GM19193 (cell line): Measurements from ENCODE around the gene PDS5B.

ENCODE experiments used
- POLR2A ChIP-seq: IDR thresholded peaks from 4 replicates; pipeline ENCODE4 v1.6.1; 2011; ENCODE audit not compliant: insufficient read depth, insufficient read length; ENCODE audit errors: extremely low read depth

Gene PDS5B, protein sequence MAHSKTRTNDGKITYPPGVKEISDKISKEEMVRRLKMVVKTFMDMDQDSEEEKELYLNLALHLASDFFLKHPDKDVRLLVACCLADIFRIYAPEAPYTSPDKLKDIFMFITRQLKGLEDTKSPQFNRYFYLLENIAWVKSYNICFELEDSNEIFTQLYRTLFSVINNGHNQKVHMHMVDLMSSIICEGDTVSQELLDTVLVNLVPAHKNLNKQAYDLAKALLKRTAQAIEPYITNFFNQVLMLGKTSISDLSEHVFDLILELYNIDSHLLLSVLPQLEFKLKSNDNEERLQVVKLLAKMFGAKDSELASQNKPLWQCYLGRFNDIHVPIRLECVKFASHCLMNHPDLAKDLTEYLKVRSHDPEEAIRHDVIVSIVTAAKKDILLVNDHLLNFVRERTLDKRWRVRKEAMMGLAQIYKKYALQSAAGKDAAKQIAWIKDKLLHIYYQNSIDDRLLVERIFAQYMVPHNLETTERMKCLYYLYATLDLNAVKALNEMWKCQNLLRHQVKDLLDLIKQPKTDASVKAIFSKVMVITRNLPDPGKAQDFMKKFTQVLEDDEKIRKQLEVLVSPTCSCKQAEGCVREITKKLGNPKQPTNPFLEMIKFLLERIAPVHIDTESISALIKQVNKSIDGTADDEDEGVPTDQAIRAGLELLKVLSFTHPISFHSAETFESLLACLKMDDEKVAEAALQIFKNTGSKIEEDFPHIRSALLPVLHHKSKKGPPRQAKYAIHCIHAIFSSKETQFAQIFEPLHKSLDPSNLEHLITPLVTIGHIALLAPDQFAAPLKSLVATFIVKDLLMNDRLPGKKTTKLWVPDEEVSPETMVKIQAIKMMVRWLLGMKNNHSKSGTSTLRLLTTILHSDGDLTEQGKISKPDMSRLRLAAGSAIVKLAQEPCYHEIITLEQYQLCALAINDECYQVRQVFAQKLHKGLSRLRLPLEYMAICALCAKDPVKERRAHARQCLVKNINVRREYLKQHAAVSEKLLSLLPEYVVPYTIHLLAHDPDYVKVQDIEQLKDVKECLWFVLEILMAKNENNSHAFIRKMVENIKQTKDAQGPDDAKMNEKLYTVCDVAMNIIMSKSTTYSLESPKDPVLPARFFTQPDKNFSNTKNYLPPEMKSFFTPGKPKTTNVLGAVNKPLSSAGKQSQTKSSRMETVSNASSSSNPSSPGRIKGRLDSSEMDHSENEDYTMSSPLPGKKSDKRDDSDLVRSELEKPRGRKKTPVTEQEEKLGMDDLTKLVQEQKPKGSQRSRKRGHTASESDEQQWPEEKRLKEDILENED (N-terminal part only)

DNA sequence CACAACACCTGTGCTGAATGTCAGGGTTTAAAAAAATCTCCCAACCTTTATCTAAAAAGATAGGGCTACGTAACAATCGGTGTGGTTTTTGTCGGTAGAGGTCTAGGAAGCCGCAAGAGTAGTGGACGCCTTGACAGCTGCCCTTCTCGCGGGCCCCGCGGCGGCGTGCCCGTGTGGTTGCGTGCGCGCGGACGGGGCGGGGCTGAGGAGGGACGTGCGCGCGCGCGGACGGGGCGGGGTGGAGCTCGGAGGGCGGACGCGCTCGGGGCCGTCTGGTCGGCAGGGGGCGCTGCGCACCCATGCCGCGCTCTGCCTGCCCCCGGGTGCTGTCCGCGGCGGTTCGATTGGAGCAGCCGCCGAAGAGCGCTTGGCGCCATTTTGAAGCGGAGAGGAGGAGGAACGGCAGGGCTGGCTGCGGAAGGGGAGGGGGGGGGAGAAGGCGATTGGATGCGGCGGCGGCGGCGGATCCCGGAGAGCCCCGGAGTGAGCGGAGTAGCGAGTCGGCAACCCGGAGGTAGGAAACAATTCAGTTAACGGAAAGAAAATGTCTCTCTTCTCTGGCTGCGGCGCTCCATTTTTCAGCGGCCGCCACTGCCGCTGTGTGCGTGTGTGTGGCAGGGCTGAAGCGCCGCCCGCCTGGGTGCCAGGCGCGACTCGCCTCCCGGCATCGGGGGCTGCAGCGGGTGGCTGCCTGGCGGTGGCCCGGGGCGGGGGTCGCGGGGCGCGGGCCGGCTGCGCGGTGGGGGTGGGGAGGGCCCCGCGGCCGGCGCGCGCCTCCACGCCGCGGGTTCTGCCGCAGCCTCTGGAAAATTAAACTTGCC lies at the start of gene PDS5B:
Gene PDS5B (plus strand): TSS at position 373 of the 821 bp plus-strand sequence. CDS start 62,321 bp downstream, outside the sequence.
- TF ChIP-seq POLR2A = peak; percentile 78

DNA sequence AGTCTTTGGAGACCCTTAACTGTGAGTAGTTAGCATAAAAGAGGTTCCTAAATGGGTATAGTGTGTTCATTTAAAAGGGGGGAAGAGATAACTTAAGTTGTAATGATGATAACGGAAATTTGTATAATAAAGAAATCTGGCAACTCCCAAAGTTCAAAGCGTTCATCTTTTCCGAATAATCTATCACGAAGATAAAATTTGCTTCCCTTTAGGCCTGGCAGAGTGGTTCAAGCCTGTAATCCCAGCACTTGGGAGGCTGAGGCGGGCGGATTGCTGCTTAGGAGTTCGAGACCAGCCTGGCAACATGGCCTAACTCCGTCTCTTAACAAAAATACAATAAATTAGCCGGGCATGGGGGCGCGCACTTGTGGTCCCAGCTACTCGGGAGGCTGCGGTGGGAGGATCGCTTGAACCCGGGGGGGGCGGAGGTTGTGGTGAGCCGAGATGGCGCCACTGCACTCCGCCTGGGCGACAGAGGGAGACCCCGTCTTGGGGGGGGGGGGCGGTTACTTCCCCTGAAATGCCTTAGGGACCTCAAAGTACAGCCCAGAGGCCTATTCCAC lies 48.6 kb upstream of the PDS5B start:
- TF ChIP-seq POLR2A = no peak

DNA sequence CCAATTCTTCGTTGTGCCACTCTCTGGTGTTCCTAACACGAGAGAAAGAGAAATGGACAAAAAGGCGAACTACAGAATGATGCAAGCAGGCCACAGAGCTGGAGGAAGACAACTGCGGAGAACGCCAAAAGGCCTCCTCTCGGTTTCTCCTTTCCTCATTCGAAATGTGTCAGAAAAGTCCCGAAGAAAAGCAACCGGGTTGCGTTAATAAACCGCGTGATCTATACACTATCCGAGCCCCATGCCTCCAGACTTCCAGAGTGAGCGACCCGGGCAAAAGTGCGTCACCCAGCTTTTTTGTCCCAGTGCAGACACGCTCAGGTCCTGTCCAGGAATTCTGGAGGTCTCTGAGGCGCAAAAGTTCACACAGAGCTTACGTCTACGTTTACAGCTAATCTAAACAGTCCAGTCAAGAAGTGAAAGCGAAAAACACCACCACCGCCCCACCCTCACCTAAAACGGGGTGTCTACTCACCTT lies 48.1 kb upstream of the PDS5B start:
- TF ChIP-seq POLR2A = no peak

DNA sequence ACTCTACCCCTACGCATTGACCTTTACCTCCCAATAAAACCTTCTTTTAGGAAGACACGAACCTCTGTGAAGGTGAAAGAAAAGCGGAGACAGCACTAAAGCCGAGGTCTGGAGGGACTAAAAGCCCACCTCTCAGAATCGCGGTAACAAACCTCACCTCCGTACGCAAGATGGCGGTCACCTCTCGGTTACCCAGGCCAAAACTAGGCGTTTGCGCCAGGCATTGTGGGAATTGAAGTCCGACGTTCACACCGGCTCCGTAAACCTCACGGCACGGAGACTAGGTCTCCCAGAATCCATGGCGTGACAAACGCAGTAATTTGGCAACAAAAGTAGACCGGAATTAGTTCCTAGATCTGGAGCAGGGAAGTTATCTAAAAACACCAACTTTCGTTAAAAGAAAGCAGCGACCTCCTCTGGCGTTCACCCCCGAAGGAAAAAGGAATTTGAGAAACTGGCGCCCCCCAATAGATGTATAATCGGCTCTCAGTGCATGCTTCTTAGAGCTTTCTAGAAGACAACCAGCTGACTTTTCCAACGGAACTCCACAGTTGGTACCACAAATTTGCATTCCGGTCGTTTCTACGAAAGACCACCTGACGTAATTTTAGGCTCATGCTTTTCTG lies 47.5 kb upstream of the PDS5B start, which contains the start of gene N4BP2L2:
Gene N4BP2L2 (minus strand): TSS at position 175 of the 626 bp plus-strand sequence. CDS start 1,768 bp downstream, outside the sequence.
- peak; percentile 76 for TF ChIP-seq POLR2A

DNA sequence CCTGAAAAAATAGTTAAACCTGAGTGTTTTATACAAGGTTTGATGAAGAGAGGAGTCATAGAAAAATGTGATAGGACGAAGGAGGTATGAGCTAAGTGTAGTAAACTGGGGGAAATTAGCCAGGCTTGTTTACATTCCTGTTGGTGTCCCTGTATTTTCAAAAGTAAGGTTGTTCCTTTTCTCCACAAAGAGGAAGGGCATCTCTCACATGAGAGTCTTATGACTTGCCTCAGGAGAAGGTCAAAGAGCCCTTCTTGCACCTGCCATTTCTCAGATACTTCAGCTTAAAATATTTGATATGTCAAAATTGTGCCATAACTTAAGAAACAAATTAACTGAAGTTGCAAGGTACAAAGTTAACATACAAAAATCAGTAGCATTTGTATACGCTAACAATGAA lies 44.0 kb upstream of the PDS5B start:
- TF ChIP-seq POLR2A = no peak

DNA sequence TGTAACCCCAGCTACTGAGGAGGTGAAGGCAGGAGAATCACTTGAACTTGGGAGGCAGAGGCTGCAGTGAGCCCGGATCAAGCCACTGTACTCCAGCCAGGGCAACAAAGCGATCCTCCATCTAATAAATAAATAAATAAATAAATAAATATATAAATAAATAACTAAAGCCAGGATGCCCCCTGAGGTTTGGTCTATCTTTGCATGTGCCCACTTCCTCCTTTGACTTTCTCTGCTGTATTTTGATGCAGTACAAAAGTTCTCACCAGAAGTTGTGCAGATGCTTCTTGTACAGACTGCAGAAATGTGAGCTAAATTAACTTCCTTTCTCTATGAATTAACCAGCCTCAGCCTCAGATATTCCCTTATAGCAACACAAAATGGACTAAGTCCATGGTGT lies 41.2 kb upstream of the PDS5B start:
- no peak for TF ChIP-seq POLR2A

DNA sequence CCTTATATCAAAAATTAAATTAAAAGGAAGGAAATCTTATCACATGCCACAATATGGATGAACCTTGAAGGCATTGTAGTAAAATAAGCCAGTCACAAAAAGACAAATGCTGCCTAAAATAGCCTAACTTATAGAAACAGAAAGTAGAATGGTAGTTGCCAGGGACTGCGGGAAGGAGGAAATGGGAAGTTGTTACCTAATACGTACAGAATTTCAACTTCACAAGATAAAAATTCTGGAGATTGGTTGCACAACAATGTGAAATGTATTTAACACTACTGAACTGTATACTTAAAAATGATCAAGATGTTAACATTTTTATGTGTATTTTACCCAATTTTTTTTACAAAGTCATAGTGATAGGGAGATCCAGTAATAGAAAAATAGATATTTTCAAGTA lies 37.4 kb upstream of the PDS5B start:
- no peak for TF ChIP-seq POLR2A

DNA sequence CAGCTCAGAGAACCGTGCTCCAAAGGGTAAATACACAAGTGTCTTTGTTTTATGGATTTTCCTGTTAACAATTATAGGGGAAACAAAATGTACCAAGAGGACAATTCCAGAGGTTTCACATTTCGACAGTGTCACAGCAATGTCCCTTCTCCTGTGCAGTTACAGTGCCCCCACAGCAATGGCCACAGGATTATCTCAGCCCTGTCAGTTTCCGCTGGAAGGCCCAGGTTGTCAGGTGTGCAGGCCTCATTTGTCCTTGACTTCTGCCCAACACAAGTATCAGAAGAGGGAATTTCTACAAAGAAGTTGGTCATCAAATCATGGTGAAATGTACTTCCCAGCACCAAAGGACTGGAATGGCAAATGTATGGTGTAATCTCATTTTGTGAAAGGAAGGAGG lies 36.5 kb upstream of the PDS5B start:
- no peak for TF ChIP-seq POLR2A

DNA sequence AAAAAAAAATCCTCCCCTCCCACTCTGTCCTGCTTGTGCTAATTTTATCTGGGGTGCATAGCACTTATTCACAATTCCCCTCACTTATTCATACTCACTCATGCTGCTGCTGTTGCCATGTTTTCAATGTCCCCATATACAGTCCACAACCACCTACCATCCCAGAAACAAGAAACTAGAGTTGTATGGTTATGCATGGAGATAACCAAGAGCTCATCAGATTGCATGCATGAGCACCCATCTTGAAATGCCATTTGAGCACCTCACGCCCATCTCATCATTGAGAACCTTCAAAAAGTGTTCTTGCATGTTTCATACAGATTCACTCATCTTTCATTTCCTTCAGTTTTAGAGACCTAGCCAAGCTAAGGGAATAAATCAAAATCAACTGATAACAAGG lies 32.5 kb upstream of the PDS5B start:
- TF ChIP-seq POLR2A = no peak

DNA sequence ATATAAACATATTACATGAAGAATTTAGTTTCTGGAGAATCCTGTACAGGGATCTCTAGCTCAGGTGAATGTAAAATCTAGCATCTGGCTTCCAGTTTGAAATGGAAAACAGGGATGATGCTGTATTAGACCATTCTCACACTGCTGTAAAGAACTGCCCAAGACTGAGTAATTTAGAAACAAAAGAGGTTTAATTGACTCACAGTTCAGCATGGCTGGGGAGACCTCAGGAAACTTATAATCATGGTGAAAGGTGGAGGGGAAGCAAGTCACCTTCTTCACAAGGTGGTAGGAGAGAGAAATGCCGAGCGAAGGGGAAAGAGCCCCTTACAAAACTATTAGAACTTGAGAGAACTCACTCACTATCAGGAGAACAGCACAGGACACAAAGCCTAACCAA lies 30.6 kb upstream of the PDS5B start:
- no peak for TF ChIP-seq POLR2A

DNA sequence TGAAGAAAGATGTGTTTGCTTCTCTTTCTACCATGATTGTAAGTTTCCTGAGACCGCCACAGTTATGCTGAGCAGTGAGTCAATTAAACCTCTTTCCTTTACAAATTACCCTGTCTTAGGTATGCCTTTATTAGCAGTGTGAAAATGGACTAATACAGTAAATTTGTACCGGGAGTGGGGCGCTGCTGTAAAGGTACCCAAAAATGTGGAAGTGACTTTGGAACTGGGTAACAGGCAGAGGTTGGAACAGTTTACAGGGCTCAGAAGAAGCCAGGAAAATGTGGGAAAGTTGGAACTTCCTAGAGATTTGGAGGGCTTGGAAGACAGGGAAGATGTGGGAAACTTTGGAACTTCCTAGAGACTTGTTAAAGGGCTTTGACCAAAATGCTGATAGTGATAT lies 9.2 kb upstream of the PDS5B start:
- TF ChIP-seq POLR2A = no peak

DNA sequence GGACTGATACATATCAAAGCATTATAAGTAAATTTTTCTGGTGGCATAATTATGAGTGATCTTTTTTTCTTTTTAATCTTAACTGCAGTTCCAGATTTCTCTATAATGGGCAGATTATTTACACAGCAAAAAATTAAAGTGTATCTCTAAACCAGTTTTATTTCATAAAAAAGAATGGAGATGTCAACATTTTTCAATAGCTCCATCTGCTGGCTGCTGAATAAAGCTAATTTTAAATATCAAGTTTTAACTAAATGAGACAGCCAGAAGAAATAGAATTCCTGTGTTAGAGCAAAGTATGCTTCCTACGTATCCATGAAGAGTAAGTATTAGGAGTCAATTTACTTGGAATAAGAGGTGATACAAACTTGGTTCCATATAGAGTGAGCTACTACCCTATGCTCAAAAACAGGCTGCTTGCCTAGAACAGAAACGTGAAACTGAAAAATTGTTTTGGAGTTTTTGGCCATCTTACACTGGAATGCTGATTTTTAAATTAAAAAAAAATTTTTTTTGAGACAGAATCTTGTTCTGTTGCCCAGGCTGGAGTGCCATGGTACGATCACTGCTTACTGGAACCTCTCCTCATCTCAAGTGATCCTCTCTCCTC lies 5.0 kb upstream of the PDS5B start:
- no peak for TF ChIP-seq POLR2A

DNA sequence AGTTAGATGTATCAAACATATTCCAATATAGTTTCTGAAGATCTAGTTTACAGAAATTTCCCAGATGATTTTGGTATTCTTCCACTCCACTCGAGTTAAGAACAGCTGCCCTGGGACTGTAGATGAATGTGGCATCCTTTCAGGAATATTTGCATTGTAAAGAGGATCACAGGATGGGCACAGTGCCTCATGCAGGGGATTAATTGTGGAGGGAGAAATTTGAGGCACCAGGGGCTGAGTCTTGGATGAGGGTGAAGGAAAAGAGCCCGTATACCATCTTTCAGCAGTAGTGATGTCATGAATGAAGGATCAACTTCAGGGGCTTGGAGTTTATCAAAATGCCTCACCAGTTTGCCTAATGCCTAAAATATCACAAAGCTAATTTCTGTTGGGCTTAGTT lies 4.0 kb upstream of the PDS5B start:
- no peak for TF ChIP-seq POLR2A
